Endothelial cell of umbilical vein (primary cell): ENCODE results near the gene DENND2C. TPM values are rescaled to one million over a fixed set of nuclear protein-coding genes. Genes with fewer than 3 reads are reported as not detected.

Source experiments
- BruUV-seq: library from RNA; stranded (reverse); fragments of 400-500 nt; replicated peaks from 2 replicates; lab custom pipeline; 2021; lab: Mats Ljungman, UMichigan
- CTCF ChIA-PET: fragments of 300-600, 350-600 bp; sonication (Branson Sonifier 250); formaldehyde crosslinking; loops from one replicate; lab custom pipeline; 2021; ENCODE audit warnings: antibody characterized with exemption, inconsistent platforms; lab: Charles Lee
- POLR2A ChIA-PET: fragments of 300-600, 350-600 bp; sonication (Branson Sonifier 250); formaldehyde crosslinking; loops from one replicate; lab custom pipeline; 2021; ENCODE audit warnings: antibody characterized with exemption, inconsistent platforms; lab: Charles Lee
- DNase-seq: peaks from one replicate; pipeline ENCODE4 v3.0.0-alpha.2; 2011; ENCODE audit warnings: low read depth, low spot score
- FAIRE-seq: peaks from 2 replicates; lab custom pipeline; 2011; peaks lifted over from hg19 to GRCh38; lab: Jason Lieb, UNC
- H2AFZ ChIP-seq: 2 replicates; pipeline ENCODE4 v1.6.0; 2012; ENCODE audit warnings: low read depth, low read length, control low read depth, inconsistent platforms
- H3K27ac ChIP-seq: 2 replicates; pipeline ENCODE4 v1.5.1; 2011; ENCODE audit warnings: low read depth, mild to moderate bottlenecking, control low read depth, low read length, moderate library complexity; ENCODE audit not compliant: insufficient read depth
- H3K27me3 ChIP-seq, 2 experiments: 2 replicates each; pipeline versions ENCODE4 v1.6.0 to v1.6.1; 2011; ENCODE audit warnings: low read length in 2 of 2, mixed read lengths in 1 of 2; ENCODE audit not compliant: control insufficient read depth in 2 of 2, insufficient read depth in 2 of 2
- H3K36me3 ChIP-seq, 2 experiments: 2 replicates in 1 of 2; 3 replicates in 1 of 2; pipeline ENCODE4 v1.5.1; 2011; ENCODE audit warnings: low read length in 2 of 2, mild to moderate bottlenecking in 1 of 2, moderate library complexity in 1 of 2; ENCODE audit not compliant: control insufficient read depth in 2 of 2, insufficient read depth in 2 of 2; ENCODE audit errors: extremely low read depth in 1 of 2
- H3K4me1 ChIP-seq: 3 replicates; pipeline ENCODE4 v1.5.1; 2011; ENCODE audit warnings: mild to moderate bottlenecking, low read length; ENCODE audit not compliant: control insufficient read depth, insufficient read depth; ENCODE audit errors: extremely low read depth
- H3K4me2 ChIP-seq: 2 replicates; pipeline ENCODE4 v1.6.1; 2011; ENCODE audit warnings: low read length, control low read depth, mixed read lengths; ENCODE audit not compliant: insufficient read depth
- H3K4me3 ChIP-seq, 3 experiments: fragments of 200-600 bp in 1 of 3; sonication (generic), shearing (Covaris generic) in 1 of 3; replicated peaks in 1 of 3; 2 replicates each; pipeline ENCODE4 v1.5.1; 2011 to 2016; ENCODE audit warnings: control low read depth in 3 of 3, low read length in 3 of 3, mild to moderate bottlenecking in 2 of 3, inconsistent platforms in 1 of 3, low read depth in 1 of 3, moderate library complexity in 1 of 3; ENCODE audit not compliant: insufficient read depth in 1 of 3
- H3K79me2 ChIP-seq: 2 replicates; pipeline ENCODE4 v1.6.0; 2012; ENCODE audit warnings: low read length, inconsistent platforms; ENCODE audit not compliant: control insufficient read depth, insufficient read depth
- H3K9ac ChIP-seq: replicated peaks from 2 replicates; pipeline ENCODE3; 2011; ENCODE audit warnings: low read length, control low read depth; ENCODE audit not compliant: insufficient read depth; ENCODE audit errors: extremely low read depth
- H3K9me1 ChIP-seq: replicated peaks from 3 replicates; pipeline ENCODE4 v1.6.0; 2011; ENCODE audit warnings: mild to moderate bottlenecking, low read length; ENCODE audit not compliant: control insufficient read depth, insufficient read depth; ENCODE audit errors: extremely low read depth
- H3K9me3 ChIP-seq: replicated peaks from 2 replicates; pipeline ENCODE4 v1.5.1; 2012; ENCODE audit warnings: low read length, inconsistent platforms; ENCODE audit not compliant: control insufficient read depth, insufficient read depth
- H4K20me1 ChIP-seq: replicated peaks from 2 replicates; pipeline ENCODE3; 2011; ENCODE audit warnings: mild to moderate bottlenecking, low read length; ENCODE audit not compliant: control insufficient read depth, insufficient read depth; ENCODE audit errors: extremely low read depth
- EZH2 ChIP-seq: IDR thresholded peaks from 2 replicates; pipeline ENCODE4 v1.6.1; 2012; ENCODE audit warnings: borderline replicate concordance, low read depth, mild to moderate bottlenecking, moderate library complexity, low read length, inconsistent platforms; ENCODE audit not compliant: severe bottlenecking
- FOS ChIP-seq: IDR thresholded peaks from 2 replicates; pipeline ENCODE4 v1.6.1; 2011; ENCODE audit warnings: mild to moderate bottlenecking, low read length, moderate library complexity, borderline replicate concordance; ENCODE audit not compliant: insufficient read depth
- GATA2 ChIP-seq: IDR thresholded peaks from 2 replicates; pipeline ENCODE4 v1.7.0; 2011; ENCODE audit warnings: low read depth, mild to moderate bottlenecking, moderate library complexity, mixed read lengths, low read length; ENCODE audit not compliant: insufficient read length, insufficient read depth
- JUN ChIP-seq: IDR thresholded peaks from 2 replicates; pipeline ENCODE4 v1.6.1; 2011; ENCODE audit warnings: borderline replicate concordance, low read depth; ENCODE audit not compliant: insufficient read length, insufficient read depth
- MYC ChIP-seq: IDR thresholded peaks from one replicate; pipeline ENCODE4 v1.6.1; 2011; ENCODE audit warnings: mild to moderate bottlenecking, low read depth, low read length
- POLR2A ChIP-seq: IDR thresholded peaks from 2 replicates; pipeline ENCODE4 v1.6.1; 2012; ENCODE audit warnings: low read depth, mild to moderate bottlenecking, control low read depth, low read length
- POLR2AphosphoS5 ChIP-seq: IDR thresholded peaks from 2 replicates; pipeline ENCODE4 v1.6.1; 2012; ENCODE audit warnings: low read depth, mild to moderate bottlenecking, control low read depth, low read length, moderate library complexity; ENCODE audit not compliant: insufficient read depth
- dilution Hi-C: fragments of 300-500 bp; cut with MboI; formaldehyde crosslinking; loops from one replicate; pipeline ENCODE4 v1.15.0; 2019; ENCODE audit warnings: low sequenced_read_pairs; ENCODE audit not compliant: extremely low pct_ligation_motif_present
- intact Hi-C: fragments of 100-400 bp; cut with micrococcal nuclease; formaldehyde crosslinking; loops from one replicate; pipeline ENCODE4 v1.10.0; 2022
- polyA plus RNA-seq, 4 experiments: library from polyadenylated mRNA; depleted of rRNA in 3 of 4; stranded (reverse) in 3 of 4; unstranded in 1 of 4; fragments of >200 nt; gene quantifications; 2 replicates each; pipeline versions ENCODE4 v1.2.1 to v1.2.3, GENCODE V29; 2011 to 2012; ENCODE audit warnings: missing spikeins in 1 of 4
- total RNA-seq: library from RNA; stranded (reverse); gene quantifications from 2 replicates; pipeline ENCODE4 v1.2.3, GENCODE V29; 2021
- TF ChIP-seq, protein P1 (sequence below), 2 donors: IDR thresholded peaks; 1 replicate in 1 of 2; 2 replicates in 1 of 2; pipeline ENCODE4 v1.5.1; 2011; ENCODE audit warnings: low read length in 2 of 2, mild to moderate bottlenecking in 2 of 2, moderate library complexity in 2 of 2, control low read depth in 1 of 2, inconsistent platforms in 1 of 2, low read depth in 1 of 2; ENCODE audit not compliant: insufficient read depth in 1 of 2; ENCODE audit errors: extremely low read depth in 1 of 2
- TF ChIP-seq, protein P2 (sequence below): IDR thresholded peaks from 2 replicates; pipeline ENCODE4 v1.6.1; 2011; ENCODE audit not compliant: insufficient read depth, insufficient read length

DENND2C gene
- total and polyA plus RNA-seq, 2 donors (not counting 3 experiments of a cell fraction or from before 2014, with no cell fraction given) = 0.12 to 0.22 TPM

DNA sequence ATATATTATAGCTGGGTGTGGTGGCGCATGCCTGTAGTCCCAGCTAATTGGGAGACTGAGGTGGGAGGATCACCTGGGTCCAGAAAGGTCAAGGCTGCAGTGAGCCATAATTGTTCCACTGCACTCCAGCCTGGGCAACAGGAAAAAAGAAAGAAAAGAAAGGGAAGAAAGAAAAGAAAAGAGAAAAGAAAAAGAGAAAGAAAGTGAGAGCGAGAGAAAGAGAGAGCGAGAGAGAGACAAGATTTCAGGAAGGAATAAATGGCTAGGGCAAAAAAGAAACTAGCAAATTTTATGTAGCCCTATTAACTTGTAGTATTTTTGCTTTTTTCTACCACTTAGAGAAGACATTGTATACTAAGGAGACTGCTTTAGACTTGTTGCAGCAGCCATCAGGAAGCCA, 40.5 kb upstream of the DENND2C start:
- no peaks in the 10 kb centered on the region for H3K9me3 ChIP-seq
- FAIRE-seq (no peak), DNase-seq (no peak)
- CTCF ChIA-PET = interaction anchor here (1.3 kb wide), 1 partner anchor 363 kb away, joined by 7 read pairs; no protein-coding TSS in a partner anchor
- H3K36me3 ChIP-seq = peaks cover 18 to 41% of the 10 kb centered on the region in 2 experiments
- peaks cover 12% of the 10 kb centered on the region for H3K4me1 ChIP-seq
- H3K79me2 ChIP-seq = peaks cover 34% of the 10 kb centered on the region
- intact Hi-C loops (loop anchor here (10.0 kb wide), 1 partner anchor 306 kb away; no protein-coding TSS in a partner anchor), dilution Hi-C loops (no loop called here)
- TF ChIP-seq FOS (no peak), MYC (no peak), POLR2A (no peak), POLR2AphosphoS5 (no peak), JUN (no peak), EZH2 (no peak), GATA2 (no peak)
- TF ChIP-seq, protein P1, sequence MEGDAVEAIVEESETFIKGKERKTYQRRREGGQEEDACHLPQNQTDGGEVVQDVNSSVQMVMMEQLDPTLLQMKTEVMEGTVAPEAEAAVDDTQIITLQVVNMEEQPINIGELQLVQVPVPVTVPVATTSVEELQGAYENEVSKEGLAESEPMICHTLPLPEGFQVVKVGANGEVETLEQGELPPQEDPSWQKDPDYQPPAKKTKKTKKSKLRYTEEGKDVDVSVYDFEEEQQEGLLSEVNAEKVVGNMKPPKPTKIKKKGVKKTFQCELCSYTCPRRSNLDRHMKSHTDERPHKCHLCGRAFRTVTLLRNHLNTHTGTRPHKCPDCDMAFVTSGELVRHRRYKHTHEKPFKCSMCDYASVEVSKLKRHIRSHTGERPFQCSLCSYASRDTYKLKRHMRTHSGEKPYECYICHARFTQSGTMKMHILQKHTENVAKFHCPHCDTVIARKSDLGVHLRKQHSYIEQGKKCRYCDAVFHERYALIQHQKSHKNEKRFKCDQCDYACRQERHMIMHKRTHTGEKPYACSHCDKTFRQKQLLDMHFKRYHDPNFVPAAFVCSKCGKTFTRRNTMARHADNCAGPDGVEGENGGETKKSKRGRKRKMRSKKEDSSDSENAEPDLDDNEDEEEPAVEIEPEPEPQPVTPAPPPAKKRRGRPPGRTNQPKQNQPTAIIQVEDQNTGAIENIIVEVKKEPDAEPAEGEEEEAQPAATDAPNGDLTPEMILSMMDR (IDR thresholded peaks at IDR 0.05; ENCODE audit: extremely low read depth in 1 of 2, insufficient read depth in 1 of 2, low read depth in 1 of 2, low read length in 2 of 2) = no peak
- TF ChIP-seq, protein P2, sequence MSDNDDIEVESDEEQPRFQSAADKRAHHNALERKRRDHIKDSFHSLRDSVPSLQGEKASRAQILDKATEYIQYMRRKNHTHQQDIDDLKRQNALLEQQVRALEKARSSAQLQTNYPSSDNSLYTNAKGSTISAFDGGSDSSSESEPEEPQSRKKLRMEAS = no peak
- no peak overlapping the region for H2AFZ ChIP-seq
- no peak overlapping the region for H3K27ac ChIP-seq
- H3K27me3 ChIP-seq = no peaks in the 10 kb centered on the region
- POLR2A ChIA-PET = interaction anchor here (0.6 kb wide), 1 partner anchor 550 kb away, joined by 4 read pairs; no protein-coding TSS in a partner anchor
- H3K4me3 ChIP-seq = no peak overlapping the region
- H3K9ac ChIP-seq = no peak overlapping the region
- no peak overlapping the region for H3K4me2 ChIP-seq
- BruUV-seq = no TSS peak
- H4K20me1 ChIP-seq = no peaks in the 10 kb centered on the region
- H3K9me1 ChIP-seq = no peaks in the 10 kb centered on the region
